HCT116 (cell line): Measurements from ENCODE around the gene ACBD7. TPM values are rescaled to one million over a fixed set of nuclear protein-coding genes. Genes with fewer than 3 reads are reported as not detected.

Source experiments
- ATAC-seq: fragments of 200-7000 bp; cut with Tn5 transposase; 2 replicates; pipeline ENCODE4 v1.9.1; 2020; ENCODE audit warnings: mild to moderate bottlenecking, moderate library complexity
- BruUV-seq: library from RNA; stranded (reverse); fragments of 400-500 nt; replicated peaks from 2 replicates; lab custom pipeline; 2021; lab: Mats Ljungman, UMichigan
- CTCF ChIA-PET: fragments of 300-600 bp; sonication (Branson Sonifier 250); formaldehyde crosslinking; loops from one replicate; lab custom pipeline; 2021; ENCODE audit warnings: antibody characterized with exemption; lab: Charles Lee
- POLR2A ChIA-PET: fragments of 300-600, 350-600 bp; sonication (Branson Sonifier 250); formaldehyde crosslinking; loops from one replicate; lab custom pipeline; 2021; ENCODE audit warnings: antibody characterized with exemption; lab: Charles Lee
- RAD21 ChIA-PET, 2 experiments: fragments of 300-600 bp; sonication (Branson Sonifier 250); formaldehyde crosslinking; loops; one replicate each; lab custom pipeline; 2023; ENCODE audit warnings: low total read pairs in 2 of 2; ENCODE audit not compliant: uncharacterized antibody in 2 of 2, unreplicated experiment in 2 of 2, low non-redundant PET in 1 of 2; lab: Charles Lee
- DNase-seq: peaks from one replicate; pipeline ENCODE4 v3.0.0-alpha.2; 2010; ENCODE audit warnings: low read depth, low spot score
- H2AFZ ChIP-seq: fragments of 200-600 bp; shearing (Covaris generic), sonication (generic); 2 replicates; pipeline ENCODE4 v1.6.1; 2017; ENCODE audit warnings: low read depth, mixed run types, mixed read lengths, antibody characterized with exemption, low read length; ENCODE audit not compliant: poor library complexity, severe bottlenecking
- H3K27ac ChIP-seq: 2 replicates; pipeline ENCODE4 v1.5.1; 2012; ENCODE audit warnings: low read depth, low read length
- H3K27me3 ChIP-seq: fragments of 200-600 bp; sonication (generic); 2 replicates; pipeline ENCODE4 v1.6.1; 2016; ENCODE audit warnings: mixed run types, low read length, mixed read lengths; ENCODE audit not compliant: insufficient read depth
- H3K36me3 ChIP-seq, 2 experiments: fragments of 200-500 bp in 1 of 2; fragments of 200-600 bp in 1 of 2; sonication (Bioruptor generic) in 1 of 2; sonication (generic) in 1 of 2; 2 replicates each; pipeline versions ENCODE4 v1.5.1 to v1.6.1; 2014 to 2016; ENCODE audit warnings: low read length in 2 of 2, inconsistent platforms in 1 of 2, mixed read lengths in 1 of 2, mixed run types in 1 of 2; ENCODE audit not compliant: insufficient read depth in 2 of 2, control insufficient read depth in 1 of 2
- H3K4me1 ChIP-seq, 2 experiments: fragments of 200-600 bp in 1 of 2; sonication (generic) in 1 of 2; 2 replicates each; pipeline versions ENCODE4 v1.5.1 to v1.6.1; 2012 to 2017; ENCODE audit warnings: low read length in 2 of 2, inconsistent platforms in 1 of 2, mild to moderate bottlenecking in 1 of 2, mixed read lengths in 1 of 2, mixed run types in 1 of 2, moderate library complexity in 1 of 2; ENCODE audit not compliant: insufficient read depth in 2 of 2, control insufficient read depth in 1 of 2
- H3K4me2 ChIP-seq: fragments of 200-600 bp; sonication (generic); 2 replicates; pipeline ENCODE4 v1.6.1; 2017; ENCODE audit warnings: mixed run types, low read length, mixed read lengths
- H3K4me3 ChIP-seq, 2 experiments: fragments of 200-600 bp in 1 of 2; sonication (generic) in 1 of 2; replicated peaks in 1 of 2; 2 replicates each; pipeline ENCODE4 v1.5.1; 2011 to 2016; ENCODE audit warnings: low read length in 2 of 2, control low read depth in 1 of 2, low read depth in 1 of 2, mild to moderate bottlenecking in 1 of 2, mixed read lengths in 1 of 2, mixed run types in 1 of 2
- H3K79me2 ChIP-seq: fragments of 200-600 bp; sonication (generic); 2 replicates; pipeline ENCODE4 v1.6.1; 2017; ENCODE audit warnings: mild to moderate bottlenecking, mixed run types, low read length, moderate library complexity, mixed read lengths; ENCODE audit not compliant: insufficient read depth
- H3K9ac ChIP-seq: fragments of 200-600 bp; sonication (generic); 2 replicates; pipeline ENCODE4 v1.6.1; 2016; ENCODE audit warnings: low read length, mixed read lengths
- H3K9me2 ChIP-seq: fragments of 200-600 bp; sonication (generic), shearing (Covaris generic); 2 replicates; pipeline ENCODE4 v1.6.1; 2017; ENCODE audit warnings: mixed run types, mild to moderate bottlenecking, moderate library complexity; ENCODE audit not compliant: insufficient read depth
- H3K9me3 ChIP-seq, 2 experiments: fragments of 200-500 bp in 1 of 2; fragments of 200-600 bp in 1 of 2; sonication (Bioruptor generic) in 1 of 2; sonication (generic) in 1 of 2; 2 replicates each; pipeline ENCODE4 v1.6.1; 2014 to 2017; ENCODE audit warnings: low read length in 2 of 2, mixed read lengths in 2 of 2, inconsistent platforms in 1 of 2, low read depth in 1 of 2, mild to moderate bottlenecking in 1 of 2, mixed run types in 1 of 2, moderate library complexity in 1 of 2; ENCODE audit not compliant: control insufficient read depth in 1 of 2, insufficient read depth in 1 of 2
- H4K20me1 ChIP-seq: fragments of 200-600 bp; sonication (generic), shearing (Covaris generic); 2 replicates; pipeline ENCODE4 v1.6.1; 2017; ENCODE audit warnings: mixed run types, mild to moderate bottlenecking, moderate library complexity; ENCODE audit not compliant: insufficient read depth
- CEBPB ChIP-seq: IDR thresholded peaks from 2 replicates; pipeline ENCODE4 v1.6.1; 2012; ENCODE audit warnings: low read depth
- EGR1 ChIP-seq: IDR thresholded peaks from 2 replicates; pipeline ENCODE4 v1.6.1; 2012; ENCODE audit warnings: low read depth
- EZH2 ChIP-seq: fragments of 200-600 bp; sonication (generic); IDR thresholded peaks from 2 replicates; pipeline ENCODE4 v1.6.1; 2017; ENCODE audit warnings: antibody characterized with exemption, mixed run types
- EZH2phosphoT487 ChIP-seq: fragments of 200-600 bp; IDR thresholded peaks from 2 replicates; pipeline ENCODE4 v1.6.1; 2018; ENCODE audit warnings: antibody characterized with exemption, borderline replicate concordance
- FOSL1 ChIP-seq: IDR thresholded peaks from 2 replicates; pipeline ENCODE4 v1.6.1; 2012; ENCODE audit warnings: low read depth
- POLR2AphosphoS5 ChIP-seq: IDR thresholded peaks from 2 replicates; pipeline ENCODE4 v1.6.1; 2011; ENCODE audit warnings: mild to moderate bottlenecking, low read depth, low read length, moderate library complexity
- RAD21 ChIP-seq: IDR thresholded peaks from 2 replicates; pipeline ENCODE4 v1.6.1; 2012; ENCODE audit warnings: low read depth, mild to moderate bottlenecking
- SIN3A ChIP-seq: IDR thresholded peaks from 2 replicates; pipeline ENCODE4 v1.6.1; 2012; ENCODE audit warnings: low read depth
- SRF ChIP-seq: IDR thresholded peaks from 2 replicates; pipeline ENCODE4 v1.6.1; 2012; ENCODE audit warnings: low read depth
- TCF7L2 ChIP-seq: IDR thresholded peaks from 2 replicates; pipeline ENCODE4 v1.7.0; 2011; ENCODE audit warnings: borderline replicate concordance, inconsistent platforms; ENCODE audit not compliant: insufficient read depth, insufficient read length; ENCODE audit errors: extremely low read depth
- intact Hi-C: fragments of 100-400 bp; cut with micrococcal nuclease; formaldehyde crosslinking; loops from 2 replicates; pipeline ENCODE4 v1.10.0; 2022
- total RNA-seq: library from RNA; stranded (reverse); gene quantifications from one replicate; pipeline ENCODE4 v1.2.1, GENCODE V29; 2021; ENCODE audit not compliant: unreplicated experiment
- TF ChIP-seq, protein P1 (sequence below): IDR thresholded peaks from 2 replicates; pipeline ENCODE4 v1.6.1; 2011; ENCODE audit warnings: mild to moderate bottlenecking, low read length, moderate library complexity; ENCODE audit not compliant: insufficient replicate concordance; ENCODE audit errors: extremely low read depth
- TF ChIP-seq, protein P2 (sequence below): IDR thresholded peaks from 2 replicates; pipeline ENCODE4 v1.6.1; 2012

ACBD7 gene
- total RNA-seq, 1 experiment from 2014 or later = 3.3 TPM

DNA sequence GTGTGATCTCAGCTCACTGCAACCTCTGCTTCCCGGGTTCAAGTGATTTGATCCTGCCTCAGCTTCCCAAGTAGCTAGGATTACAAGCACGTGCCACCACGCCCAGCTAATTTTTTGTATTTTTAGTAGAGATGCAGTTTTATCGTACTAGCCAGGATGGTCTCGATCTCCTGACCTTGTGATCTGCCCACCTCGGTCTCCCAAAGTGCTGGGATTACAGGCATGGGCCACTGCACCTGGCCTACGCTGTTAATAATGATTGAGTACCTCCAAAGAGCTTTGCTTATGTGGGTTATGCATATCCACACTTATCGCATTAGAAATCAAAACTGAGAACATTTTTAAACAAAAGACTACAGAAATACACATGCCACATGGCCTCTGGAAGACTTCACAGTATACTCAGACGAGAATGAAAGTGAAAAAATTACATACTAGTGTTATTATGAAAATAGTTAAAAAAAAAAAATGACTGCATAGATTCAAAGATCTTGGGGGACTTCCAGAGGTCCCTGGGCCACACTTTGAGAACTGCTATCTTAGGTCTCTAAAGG lies 34.0 kb upstream of the ACBD7 start:
- ChIA-PET RAD21 (no interaction called here), CTCF (no interaction called here), POLR2A (interaction anchor here (0.6 kb wide), 1 partner anchor 76 kb away, joined by 3 read pairs; no protein-coding TSS in a partner anchor)
- TF ChIP-seq EZH2phosphoT487 (no peak), TCF7L2 (no peak), CEBPB (no peak), SRF (no peak), EZH2 (no peak), EGR1 (no peak), RAD21 (no peak), POLR2AphosphoS5 (no peak), SIN3A (no peak), FOSL1 (no peak)
- TF ChIP-seq, protein P1, sequence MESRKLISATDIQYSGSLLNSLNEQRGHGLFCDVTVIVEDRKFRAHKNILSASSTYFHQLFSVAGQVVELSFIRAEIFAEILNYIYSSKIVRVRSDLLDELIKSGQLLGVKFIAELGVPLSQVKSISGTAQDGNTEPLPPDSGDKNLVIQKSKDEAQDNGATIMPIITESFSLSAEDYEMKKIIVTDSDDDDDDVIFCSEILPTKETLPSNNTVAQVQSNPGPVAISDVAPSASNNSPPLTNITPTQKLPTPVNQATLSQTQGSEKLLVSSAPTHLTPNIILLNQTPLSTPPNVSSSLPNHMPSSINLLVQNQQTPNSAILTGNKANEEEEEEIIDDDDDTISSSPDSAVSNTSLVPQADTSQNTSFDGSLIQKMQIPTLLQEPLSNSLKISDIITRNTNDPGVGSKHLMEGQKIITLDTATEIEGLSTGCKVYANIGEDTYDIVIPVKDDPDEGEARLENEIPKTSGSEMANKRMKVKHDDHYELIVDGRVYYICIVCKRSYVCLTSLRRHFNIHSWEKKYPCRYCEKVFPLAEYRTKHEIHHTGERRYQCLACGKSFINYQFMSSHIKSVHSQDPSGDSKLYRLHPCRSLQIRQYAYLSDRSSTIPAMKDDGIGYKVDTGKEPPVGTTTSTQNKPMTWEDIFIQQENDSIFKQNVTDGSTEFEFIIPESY = no peak
- TF ChIP-seq, protein P2, sequence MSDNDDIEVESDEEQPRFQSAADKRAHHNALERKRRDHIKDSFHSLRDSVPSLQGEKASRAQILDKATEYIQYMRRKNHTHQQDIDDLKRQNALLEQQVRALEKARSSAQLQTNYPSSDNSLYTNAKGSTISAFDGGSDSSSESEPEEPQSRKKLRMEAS = no peak
- no peak overlapping the region for H3K4me2 ChIP-seq
- no peaks in the 10 kb centered on the region for H3K79me2 ChIP-seq
- no peaks in the 10 kb centered on the region for H4K20me1 ChIP-seq
- no peaks in the 10 kb centered on the region for H3K9me3 ChIP-seq
- H3K4me1 ChIP-seq = no peaks in the 10 kb centered on the region
- DNase-seq (no peak), ATAC-seq (no peak)
- no peak overlapping the region for H3K4me3 ChIP-seq
- intact Hi-C loops = no loop called here
- H3K36me3 ChIP-seq = peaks cover 2 to 34% of the 10 kb centered on the region in 2 experiments; a peak in 2 of 4 replicates
- no TSS peak for BruUV-seq
- no peak overlapping the region for H3K9ac ChIP-seq
- H3K27ac ChIP-seq = no peak overlapping the region
- no peaks in the 10 kb centered on the region for H3K9me2 ChIP-seq
- no peak overlapping the region for H2AFZ ChIP-seq
- H3K27me3 ChIP-seq = no peaks in the 10 kb centered on the region
